Measurements from ENCODE around the gene FOXR1. TPM values are rescaled to one million over a fixed set of nuclear protein-coding genes. Genes with fewer than 3 reads are reported as not detected.
"Not testable (repeated sequence)": the region's sequence is repeated elsewhere in the genome, so short reads cannot be mapped to it uniquely, and the experiment has no call there.

The FOXR1 gene
- total RNA-seq, 2 donors from 2014 or later: not detected

DNA sequence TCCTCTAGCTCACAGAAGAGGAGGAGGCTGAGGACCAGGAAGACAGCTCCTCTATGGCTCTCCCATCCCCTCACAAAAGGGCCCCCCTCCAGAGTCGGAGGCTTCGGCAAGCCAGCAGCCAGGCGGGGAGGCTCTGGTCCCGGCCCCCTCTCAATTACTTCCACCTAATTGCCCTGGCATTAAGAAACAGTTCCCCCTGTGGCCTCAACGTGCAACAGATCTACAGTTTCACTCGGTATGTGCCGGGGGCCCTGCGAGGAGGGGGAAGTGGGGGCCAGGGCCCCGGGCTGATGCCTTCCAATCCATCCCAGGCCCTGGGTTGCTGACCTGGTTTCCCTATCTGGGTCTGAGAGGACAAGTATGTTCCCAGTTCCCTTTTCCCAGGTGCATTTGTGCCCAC lies 7.9 kb downstream of the FOXR1 start:
- ATAC-seq: no peak
- intact Hi-C loops (cut with DNase I): no loop called here
- DNase-seq: no peak

DNA sequence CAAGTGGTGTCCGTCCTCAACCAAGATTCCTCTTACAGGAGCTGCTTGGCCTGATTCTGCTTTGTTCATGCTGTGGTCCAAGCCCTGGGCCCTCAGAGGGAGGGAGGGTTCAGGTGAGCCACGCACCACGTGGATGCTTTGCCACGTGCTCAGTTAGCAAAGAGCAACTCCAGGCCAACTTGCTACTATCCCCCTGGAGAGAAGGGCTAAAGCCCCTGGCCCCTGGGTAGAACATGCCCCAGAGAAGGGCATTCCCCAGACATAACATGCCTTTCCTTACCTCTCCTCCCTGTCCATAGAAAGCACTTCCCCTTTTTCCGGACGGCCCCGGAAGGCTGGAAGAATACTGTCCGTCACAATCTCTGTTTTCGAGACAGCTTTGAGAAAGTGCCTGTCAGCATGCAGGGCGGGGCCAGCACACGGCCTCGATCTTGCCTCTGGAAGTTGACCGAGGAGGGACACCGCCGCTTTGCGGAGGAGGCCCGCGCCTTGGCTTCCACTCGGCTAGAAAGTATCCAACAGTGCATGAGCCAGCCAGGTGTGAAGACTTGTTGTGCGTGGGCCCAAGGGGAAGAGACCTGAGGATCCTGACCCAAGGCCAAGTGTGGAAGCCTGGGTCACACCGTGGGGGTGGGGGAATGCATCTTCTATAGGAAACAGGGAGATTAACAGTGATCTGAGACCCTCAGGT lies 8.8 kb downstream of the FOXR1 start:
- intact Hi-C loops (cut with DNase I): no loop called here
- DNase-seq (peak; percentile 60), ATAC-seq (peak; percentile 76 to 84)

DNA sequence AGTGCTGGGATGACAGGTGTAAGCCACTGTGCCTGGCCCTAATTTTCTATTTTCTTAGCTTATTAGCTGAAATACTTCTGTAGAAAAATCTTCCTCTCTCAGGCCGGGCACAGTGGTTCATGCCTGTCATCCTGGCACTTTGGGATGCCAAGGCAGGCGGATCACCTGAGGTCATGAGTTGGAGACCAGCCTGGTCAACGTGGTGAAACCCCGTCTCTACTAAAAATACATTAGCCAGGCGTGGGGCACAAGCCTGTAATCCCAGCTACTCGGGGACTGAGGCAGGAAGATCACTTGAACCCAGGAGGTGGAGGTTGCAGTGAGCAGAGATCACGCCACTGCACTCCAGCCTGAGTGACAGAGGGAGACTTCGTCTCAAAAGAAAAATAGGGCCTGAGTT lies 12.8 kb downstream of the FOXR1 start:
- ATAC-seq; intact Hi-C loops (cut with DNase I); DNase-seq: not testable (repeated sequence)

DNA sequence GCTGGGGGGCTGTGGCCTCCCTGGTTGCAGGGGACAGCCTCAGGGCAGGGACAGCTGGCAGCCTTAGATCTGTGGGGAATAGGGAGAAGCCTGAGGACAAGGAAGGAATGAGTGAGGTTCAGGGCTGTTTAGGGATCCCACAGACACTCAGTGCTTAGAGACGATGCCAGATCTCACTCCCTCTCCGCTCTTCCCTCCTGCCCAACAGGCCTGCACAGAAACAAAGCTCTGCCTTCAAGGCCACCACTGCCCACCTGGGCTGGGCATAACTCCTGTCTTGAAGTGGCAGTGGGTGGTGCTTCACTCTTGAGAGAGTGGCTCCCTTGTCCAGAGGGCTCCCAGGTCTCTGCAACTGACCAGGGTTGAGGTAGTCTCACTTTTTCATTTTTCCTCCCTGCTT lies 13.3 kb downstream of the FOXR1 start:
- intact Hi-C loops (cut with DNase I): no loop called here
- ATAC-seq (no peak), DNase-seq (no peak)

DNA sequence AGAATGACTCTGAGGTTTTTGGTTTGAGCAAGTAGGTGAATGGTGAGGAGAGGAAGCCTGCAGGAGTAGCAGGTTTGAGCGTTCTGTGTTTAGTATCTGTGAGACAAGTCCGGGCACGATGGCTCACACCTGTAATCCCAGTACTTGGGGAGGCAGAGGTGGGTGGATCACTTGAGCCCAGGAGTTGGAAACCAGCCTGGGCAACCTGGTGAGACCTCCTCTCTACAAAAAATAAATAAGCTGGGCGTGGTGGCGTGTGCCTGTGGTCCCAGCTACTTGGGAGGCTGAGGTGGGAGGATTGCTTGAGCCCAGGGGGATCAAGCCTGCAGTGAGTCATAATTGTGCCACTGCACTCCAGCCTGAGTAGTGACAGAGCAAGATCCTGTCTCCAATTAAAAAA lies 16.7 kb downstream of the FOXR1 start:
- ATAC-seq (no peak), DNase-seq (no peak)
- intact Hi-C loops (cut with DNase I): no loop called here

DNA sequence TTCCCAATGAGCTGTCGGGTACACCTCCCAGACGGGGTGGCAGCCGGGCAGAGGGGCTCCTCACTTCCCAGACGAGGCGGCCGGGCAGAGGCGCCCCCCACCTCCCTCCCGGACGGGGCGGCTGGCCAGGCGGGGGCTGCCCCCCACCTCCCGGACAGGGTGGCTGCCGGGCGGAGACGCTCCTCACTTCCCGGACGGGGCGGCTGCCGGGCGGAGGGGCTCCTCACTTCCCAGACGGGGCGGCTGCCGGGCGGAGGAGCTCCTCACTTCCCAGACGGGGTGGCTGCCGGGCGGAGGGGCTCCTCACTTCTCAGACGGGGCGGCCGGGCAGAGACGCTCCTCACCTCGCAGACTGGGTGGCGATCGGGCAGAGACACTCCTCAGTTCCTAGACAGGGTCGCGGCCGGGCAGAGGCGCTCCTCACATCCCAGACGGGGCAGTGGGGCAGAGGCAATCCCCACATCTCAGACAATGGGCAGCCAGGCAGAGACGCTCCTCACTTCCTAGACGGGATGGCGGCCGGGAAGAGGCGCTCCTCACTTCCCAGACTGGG lies 20.0 kb downstream of the FOXR1 start:
- ATAC-seq; intact Hi-C loops (cut with DNase I); DNase-seq: not testable (repeated sequence)

DNA sequence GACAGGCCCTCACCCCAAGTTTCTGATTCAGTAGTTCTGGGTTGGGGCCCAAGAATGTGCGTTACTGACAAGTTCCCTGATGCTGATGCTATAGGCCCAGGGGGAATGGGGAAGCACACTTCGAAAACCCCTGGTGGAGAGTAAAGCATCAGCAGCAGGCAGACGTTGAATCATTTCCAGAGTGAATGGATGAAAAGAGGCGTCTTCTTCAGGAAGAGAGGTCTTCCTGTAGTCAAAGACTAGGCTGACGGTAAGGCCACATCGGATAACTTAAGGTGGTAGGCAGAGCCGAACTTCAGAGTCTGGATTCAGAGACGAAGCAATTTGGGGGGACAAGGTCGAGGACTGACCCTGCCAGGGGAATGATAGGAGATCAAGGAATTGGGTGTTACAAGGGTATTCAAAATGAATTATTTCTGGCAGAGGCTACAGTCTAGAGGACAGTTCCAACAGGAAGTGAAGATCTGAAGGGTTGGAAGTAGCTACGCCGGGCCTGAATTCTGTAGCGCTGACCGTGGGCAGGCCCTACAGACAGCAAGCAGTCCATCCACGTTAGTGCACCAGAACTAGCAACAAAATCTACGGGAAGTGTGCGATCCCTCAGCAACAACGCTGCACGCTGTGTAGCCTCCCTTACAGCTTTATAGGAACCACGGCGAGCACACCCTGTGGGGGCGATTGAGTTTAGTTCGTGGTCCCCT lies 25.5 kb downstream of the FOXR1 start:
- peak; percentile 6 to 27 for ATAC-seq
- DNase-seq: no peak
- intact Hi-C loops (cut with DNase I): no loop called here

DNA sequence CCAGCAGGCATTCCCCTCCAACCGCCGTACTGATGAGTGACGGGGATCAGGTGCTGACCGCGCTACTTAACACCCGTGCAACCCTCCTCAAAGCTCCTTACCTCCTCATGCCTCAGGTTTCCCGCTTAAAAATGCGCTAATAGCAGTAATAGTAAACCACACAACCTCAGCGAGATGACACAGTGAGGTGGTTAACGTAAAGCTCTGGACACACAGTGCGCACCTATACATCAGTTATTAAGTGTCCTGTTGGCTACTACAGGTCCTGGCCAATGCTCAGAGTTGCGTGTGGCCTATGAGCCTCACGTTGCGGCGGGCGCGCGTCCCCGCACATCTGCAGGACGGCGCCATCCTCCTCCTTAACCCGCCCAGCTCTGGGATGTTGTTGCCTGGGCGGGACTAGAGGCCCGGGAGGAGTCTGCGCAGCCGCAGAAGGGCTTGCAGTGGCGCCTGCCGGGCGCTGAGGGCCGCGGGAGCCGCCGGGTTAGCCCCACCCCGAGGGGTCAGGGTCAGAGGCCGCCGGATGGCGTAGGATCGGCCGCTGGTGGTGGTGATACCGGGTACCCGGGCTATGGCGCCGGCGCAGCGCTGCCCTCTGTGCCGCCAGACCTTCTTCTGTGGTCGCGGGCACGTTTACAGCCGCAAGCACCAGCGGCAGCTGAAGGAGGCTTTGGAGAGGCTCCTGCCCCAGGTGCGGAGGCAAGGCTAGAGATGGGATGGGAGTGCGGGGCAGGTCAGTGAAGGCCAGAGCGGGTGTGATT lies 26.2 kb downstream of the FOXR1 start, which contains the start of gene CENATAC:
CENATAC (plus strand) TSS at position 512 of the 761 bp plus-strand sequence; CDS start at position 572, 60 bp downstream.
- DNase-seq: peak; percentile 97
- intact Hi-C loops (cut with DNase I): no loop called here

DNA sequence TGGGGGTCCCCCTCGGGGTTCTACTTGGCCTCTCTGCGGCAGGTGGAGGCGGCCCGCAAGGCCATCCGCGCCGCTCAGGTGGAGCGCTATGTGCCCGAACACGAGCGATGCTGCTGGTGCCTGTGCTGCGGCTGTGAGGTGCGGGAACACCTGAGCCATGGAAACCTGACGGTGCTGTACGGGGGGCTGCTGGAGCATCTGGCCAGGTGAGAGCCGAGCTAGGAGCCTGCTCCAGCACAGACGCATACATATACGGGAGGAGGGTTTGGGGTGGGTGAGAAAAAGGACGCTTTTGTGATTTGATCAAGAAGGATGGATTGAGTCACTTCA lies 26.8 kb downstream of the FOXR1 start:
- DNase-seq: no peak
- ATAC-seq: peak; percentile 18 to 28
- intact Hi-C loops (cut with DNase I): no loop called here

More for the DNA sequence above, 26.2 kb downstream of the FOXR1 start, which contains the start of gene CENATAC:
- ATAC-seq: peak; percentile 99 to 100

DNA sequence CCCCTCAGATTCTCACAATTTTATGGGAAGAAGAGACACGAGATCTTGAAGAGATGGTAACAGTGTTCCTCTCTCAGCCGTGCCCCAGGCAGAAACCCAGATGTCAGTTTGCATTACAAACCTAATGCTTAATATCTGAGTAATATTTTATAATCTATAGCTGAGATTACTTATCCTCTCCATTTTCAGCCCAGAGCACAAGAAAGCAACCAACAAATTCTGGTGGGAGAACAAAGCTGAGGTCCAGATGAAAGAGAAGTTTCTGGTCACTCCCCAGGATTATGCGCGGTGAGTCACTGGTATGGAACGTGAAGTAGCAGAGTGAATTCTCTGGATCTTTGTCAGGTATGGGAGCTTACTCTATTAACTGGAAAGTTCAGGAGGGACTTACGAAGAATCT lies 27.3 kb downstream of the FOXR1 start:
- ATAC-seq (peak in 1 of 2 donors; percentile 46), DNase-seq (no peak)
- intact Hi-C loops (cut with DNase I): no loop called here

DNA sequence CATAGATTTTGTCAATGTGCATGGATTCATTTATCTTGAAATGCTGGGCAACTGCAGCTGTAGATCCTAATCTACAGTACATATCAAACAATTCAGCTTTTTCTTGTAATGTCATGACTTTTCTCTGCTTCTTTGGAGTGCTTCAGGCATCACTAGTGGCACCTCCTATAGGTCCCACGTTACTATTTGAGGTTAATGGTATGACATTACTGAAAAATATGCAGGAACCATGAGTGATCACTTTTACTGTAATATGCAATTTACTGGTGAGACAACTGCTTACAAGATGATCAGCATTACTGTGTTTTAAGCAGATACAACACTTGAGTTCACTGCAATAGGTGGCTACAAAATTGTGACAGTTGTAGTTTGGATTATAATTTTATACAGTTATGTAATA lies 29.3 kb downstream of the FOXR1 start:
- no peak for DNase-seq
- intact Hi-C loops (cut with DNase I): no loop called here
- ATAC-seq: no peak

DNA sequence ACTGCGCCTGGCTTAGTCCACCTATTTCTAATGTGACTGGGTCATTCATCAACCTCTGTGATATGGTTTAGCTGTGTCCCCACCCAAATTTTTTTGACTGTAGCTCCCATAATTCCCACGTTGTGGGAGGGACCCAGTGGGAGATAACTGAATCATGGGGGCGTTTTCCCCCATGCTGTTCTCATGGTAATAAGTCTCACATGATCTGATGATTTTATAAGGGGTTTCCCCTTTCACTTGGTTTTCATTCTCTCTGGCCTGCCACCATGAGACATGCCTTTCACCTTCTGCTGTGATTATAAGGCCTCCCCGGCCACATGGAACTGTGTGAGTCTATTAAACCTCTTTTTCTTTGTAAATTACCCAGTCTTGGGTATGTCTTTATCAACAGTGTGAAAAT lies 35.1 kb downstream of the FOXR1 start:
- ATAC-seq (no peak), DNase-seq (no peak)
- intact Hi-C loops (cut with DNase I): no loop called here

DNA sequence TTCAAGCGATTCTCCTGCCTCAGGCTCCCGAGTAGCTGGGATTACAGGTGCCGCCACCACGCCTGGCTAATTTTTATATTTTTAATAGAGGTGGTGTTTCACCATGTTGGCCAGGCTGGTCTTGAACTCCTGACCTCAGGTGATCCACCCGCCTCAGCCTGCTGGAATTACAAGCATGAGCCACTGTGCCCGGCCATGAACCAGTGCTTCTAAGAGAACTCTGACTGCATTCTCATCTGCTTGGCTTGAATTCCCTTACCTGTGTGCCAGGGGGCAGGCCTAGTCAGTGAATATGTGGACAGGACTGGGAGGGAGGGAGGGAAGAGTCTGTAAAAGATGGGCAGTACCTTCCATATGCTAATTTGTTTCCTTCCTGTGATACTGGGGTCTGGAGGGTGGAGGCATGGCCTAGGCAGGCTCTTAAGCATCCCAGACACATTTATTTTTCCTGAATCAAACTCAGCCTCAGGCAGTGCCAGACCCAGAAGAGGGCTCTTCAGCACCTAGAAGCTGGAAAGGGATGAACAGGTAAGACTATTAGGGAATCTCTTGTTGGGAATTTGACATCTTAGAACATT lies 40.0 kb downstream of the FOXR1 start:
- ATAC-seq (no peak), DNase-seq (no peak)
- intact Hi-C loops (cut with DNase I): no loop called here

DNA sequence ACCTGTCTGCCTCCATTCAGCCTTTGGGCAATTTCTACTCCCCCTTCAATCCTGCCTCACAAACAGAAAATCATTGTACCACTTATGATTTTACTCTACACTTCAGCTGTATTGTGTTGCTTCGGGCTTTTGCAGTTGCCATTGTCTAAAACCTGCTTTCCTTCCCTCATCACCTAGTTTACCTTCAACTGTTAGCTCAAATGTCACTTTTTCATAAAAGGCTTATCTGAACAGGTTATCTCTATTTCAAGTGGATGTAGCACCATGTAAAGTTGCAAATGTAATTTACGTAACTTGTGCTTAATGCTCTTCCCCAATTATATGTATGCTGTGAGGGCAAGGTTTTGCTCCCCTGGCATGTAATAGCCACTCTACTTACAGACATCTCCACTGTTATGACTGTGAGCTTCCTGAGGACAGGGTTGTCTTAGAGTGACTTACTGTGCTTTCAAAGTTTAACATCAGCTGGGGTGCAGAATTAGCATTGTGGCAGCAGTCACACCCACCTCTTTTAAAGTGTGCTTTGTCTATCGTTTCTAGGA lies 41.1 kb downstream of the FOXR1 start:
- no peak for DNase-seq
- intact Hi-C loops (cut with DNase I): no loop called here

DNA sequence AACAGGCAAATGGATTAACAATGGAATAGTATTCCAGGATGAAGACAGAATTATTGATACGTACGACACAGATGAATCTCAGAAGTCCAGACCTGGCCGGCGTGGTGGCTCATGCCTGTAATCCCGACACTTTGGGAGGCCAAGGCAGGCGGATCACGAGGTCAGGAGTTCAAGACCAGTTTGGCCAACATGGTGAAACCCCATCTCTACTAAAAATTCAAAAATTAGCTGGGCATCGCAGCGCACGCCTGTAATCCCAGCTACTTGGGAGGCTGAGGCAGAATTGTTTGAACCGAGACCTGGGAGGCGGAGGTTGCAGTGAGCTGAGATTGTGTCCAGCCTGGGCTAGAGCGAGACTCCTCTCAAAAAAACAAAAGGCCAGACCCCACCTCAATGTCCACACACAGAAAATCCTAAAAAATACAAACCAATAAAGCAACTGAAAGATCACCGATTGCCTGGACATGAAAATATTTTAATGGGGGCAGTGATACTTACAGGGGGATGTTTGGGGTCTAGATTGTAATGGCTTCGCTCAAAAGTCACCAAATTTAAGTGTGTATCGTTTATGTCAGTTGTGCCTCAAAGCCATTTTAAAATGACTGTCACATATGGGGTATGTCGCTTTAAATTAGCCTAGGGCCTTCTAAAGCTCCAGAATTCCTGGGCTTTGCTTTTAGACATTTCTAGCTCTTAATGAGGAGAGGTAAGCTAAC lies 42.8 kb downstream of the FOXR1 start:
- no peak for ATAC-seq
- intact Hi-C loops (cut with DNase I): no loop called here
- DNase-seq: no peak

More for the DNA sequence above, 41.1 kb downstream of the FOXR1 start:
- ATAC-seq: no peak

DNA sequence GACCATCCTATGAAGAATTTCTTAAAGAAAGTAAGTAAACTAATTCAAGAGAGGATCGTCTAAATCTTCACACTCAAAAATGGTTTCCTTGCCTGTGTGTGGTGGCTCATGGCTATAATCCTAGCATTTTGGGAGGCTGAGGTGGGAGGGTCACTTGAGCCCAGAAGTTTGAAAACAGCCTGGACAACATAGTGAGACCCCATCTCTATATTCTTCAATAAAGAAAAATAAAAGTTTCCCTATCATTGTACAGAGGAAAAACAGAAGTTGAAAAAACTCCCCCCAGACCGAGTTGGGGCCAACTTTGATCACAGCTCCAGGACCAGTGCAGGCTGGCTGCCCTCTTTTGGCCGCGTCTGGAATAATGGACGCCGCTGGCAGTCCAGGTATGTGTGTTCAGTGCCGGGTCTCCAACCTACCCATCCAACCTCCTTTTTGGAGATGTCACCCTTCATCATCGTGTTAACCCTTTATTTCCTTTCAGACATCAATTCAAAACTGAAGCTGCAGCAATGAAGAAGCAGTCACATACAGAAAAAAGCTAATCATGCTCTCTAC lies 43.6 kb downstream of the FOXR1 start:
- ATAC-seq: no peak
- no peak for DNase-seq
- intact Hi-C loops (cut with DNase I): no loop called here

DNA sequence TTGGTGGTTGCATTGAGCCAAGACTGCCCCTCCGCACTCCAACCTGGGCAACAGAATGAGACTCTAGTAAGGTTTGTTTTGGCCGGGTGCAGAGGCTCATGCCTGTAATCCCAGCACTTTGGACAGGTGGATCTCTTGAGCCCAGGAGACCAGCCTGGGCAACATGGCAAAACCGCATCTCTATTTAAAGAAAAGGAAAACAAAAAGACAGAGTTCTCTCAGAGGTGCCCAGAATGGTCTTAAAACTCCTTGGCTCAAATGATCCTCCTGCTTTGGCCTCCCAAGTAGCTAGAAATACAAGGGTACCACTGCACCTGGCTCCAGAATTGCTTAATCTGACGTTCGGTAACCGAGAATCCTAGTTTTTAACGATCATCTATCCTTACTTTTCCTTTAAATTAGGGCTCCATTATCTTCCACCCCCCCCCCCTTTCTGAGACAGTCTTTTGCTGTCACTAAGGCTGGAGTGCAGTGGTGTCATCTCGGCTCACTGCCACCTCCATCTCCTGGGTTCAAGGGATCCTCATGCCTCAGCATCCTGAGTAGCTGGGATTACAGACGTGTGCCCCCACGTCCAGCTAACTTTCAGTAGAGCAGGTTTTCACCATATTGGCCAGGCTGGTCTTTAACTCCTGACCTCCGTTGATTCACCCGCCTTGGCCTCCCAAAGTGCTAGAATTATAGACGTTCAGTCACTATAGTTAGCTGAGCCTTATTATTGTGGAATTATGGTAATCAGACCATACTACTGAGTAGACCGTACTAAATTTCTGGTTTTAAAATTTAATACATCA lies 44.9 kb downstream of the FOXR1 start:
- intact Hi-C loops (cut with DNase I): no loop called here
- no peak for DNase-seq
- no peak for ATAC-seq

Data from left cardiac atrium (tissue), 4 donors.